Activated T-cell treated with anti-CD3 and anti-CD28 coated beads, Interleukin-2, amount 50 U/mL, for 72 hours (primary cell): ENCODE measurements around the gene SOBP. TPM values are rescaled to one million over a fixed set of nuclear protein-coding genes. Genes with fewer than 3 reads are reported as not detected.

Source experiments
- ATAC-seq, 2 donors: fragments of 150-1000 bp; cut with Tn5 transposase; replicated peaks in 1 of 2; 2 replicates each; pipeline ENCODE4 v1.10.0; 2021; ENCODE audit warnings: moderate library complexity in 2 of 2, mild to moderate bottlenecking in 1 of 2
- DNase-seq, 2 donors: peaks; one replicate each; pipeline ENCODE4 v3.0.0; 2021 to 2022; ENCODE audit warnings: mixed read lengths in 1 of 2
- H3K27ac Mint-ChIP-seq: one replicate; pipeline ENCODE4 v1.8.0; 2022; ENCODE audit warnings: mild to moderate bottlenecking, moderate library complexity, mixed read lengths
- H3K27me3 Mint-ChIP-seq: one replicate; pipeline ENCODE4 v1.8.0; 2022; ENCODE audit warnings: low read depth, mixed read lengths
- H3K36me3 Mint-ChIP-seq, 2 donors: one replicate each; pipeline ENCODE4 v1.8.0; 2022; ENCODE audit warnings: mixed read lengths in 2 of 2, mild to moderate bottlenecking in 1 of 2; ENCODE audit not compliant: insufficient read depth in 2 of 2
- H3K4me1 Mint-ChIP-seq: one replicate; pipeline ENCODE4 v1.8.0; 2022; ENCODE audit warnings: low read depth, mixed read lengths
- H3K4me3 Mint-ChIP-seq, 2 donors: one replicate each; pipeline ENCODE4 v1.8.0; 2022; ENCODE audit warnings: mild to moderate bottlenecking in 2 of 2, mixed read lengths in 2 of 2, moderate library complexity in 2 of 2
- H3K9me3 Mint-ChIP-seq, 2 donors: one replicate each; pipeline ENCODE4 v1.8.0; 2022; ENCODE audit warnings: mixed read lengths in 2 of 2
- total RNA-seq, 2 donors: library from RNA; stranded (reverse); gene quantifications; one replicate each; pipeline ENCODE4 v1.2.3, GENCODE V29; 2022

The SOBP gene
- total RNA-seq, 2 donors from 2014 or later: 0.44 to 0.91 TPM

DNA sequence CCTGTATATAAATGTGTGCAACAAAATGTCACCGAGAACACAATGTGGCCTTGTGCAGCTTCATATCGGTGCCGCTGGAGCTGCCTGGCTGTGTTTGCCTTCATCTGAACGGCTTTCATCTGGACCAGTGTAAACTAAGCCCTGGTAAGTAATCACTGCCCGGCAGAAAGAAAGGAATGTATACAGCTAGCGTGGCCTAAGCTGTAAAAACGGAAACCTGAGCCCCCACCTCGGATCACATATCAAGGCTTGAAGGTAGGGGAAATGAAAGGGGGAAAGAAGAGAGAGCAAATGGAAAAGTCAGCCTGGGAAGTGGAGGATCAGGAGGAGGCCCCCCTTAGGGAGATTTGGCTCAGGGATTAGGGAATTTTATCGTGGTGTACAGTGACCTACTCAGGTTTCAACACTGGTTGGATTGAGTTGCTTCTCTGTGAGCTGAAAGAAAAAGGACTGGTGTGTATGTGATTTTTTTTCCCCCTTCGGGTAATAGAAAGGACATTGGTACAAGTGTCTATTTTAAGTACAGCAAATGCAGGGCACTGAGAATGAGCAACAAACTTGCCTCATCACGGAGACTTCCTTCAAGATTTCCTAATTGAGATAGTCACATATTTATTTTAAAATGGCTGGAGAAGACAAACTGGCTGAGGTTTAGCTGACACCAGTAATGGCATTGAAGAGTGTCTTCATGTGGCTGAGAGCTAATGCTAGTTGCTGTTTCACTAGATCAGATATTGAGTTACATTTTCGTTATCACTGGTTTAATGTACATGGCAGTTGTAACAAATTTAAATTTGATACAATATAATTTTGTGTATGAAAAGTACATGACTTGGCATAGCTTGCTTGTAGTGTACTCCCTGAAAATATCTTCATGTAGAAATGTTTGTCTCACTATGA, 3.5 kb downstream of the SOBP start:
- H3K36me3 Mint-ChIP-seq: peaks cover 4 to 5% of the 10 kb centered on the region in 2 donors
- no peak for ATAC-seq
- peaks cover 23% of the 10 kb centered on the region for H3K27me3 Mint-ChIP-seq
- H3K4me1 Mint-ChIP-seq: peaks cover 20% of the 10 kb centered on the region
- H3K27ac Mint-ChIP-seq: no peak overlapping the region
- H3K9me3 Mint-ChIP-seq: no peaks in the 10 kb centered on the region
- no peak for DNase-seq
- H3K4me3 Mint-ChIP-seq: no peak overlapping the region

DNA sequence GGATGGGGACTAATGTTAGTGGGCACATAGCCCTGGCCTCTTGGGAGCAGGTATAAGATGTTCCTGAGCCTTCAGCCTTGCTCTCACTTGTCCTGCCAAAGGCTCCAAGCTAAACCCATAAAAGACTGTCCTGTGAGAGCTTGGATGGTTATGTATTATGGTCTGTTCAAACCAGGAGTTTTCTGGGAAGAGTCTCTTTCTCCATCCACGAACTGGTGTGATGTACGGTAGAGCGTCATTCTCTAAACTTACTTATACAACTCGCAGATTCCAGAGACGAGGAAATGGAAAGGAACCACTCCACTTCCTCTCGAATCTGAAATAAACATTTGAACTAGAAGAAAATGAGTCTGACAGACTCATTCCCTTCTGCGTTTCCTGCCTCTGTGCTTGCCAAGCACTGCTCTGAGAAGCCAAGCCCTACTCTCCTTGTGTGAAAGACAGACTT, 5.3 kb downstream of the SOBP start:
- Mint-ChIP-seq H3K9me3 (no peaks in the 10 kb centered on the region), H3K4me3 (no peak overlapping the region), H3K4me1 (peaks cover 12% of the 10 kb centered on the region), H3K27ac (no peak overlapping the region), H3K36me3 (peaks cover 0 to 1% of the 10 kb centered on the region in 2 donors), H3K27me3 (peaks cover 23% of the 10 kb centered on the region)
- DNase-seq (no peak), ATAC-seq (no peak)

DNA sequence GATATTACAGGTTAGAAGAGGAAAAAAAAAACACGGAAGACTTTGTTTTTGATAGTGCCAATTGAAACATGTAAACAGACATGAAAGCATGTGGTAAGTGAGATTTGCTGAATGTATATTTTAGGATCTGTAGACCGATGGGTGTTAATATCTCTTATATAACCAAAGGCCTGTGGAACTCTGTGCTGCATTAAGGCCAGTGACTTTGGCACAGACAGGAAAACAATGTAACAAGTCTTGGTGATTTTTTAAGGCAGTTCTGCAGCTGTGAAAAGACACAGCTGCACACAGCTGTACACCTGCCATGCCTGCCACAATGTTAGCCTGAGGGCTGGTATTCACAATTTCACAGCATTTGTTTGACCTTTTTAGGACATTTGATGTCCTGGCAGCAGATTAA, 6.1 kb downstream of the SOBP start:
- Mint-ChIP-seq H3K36me3 (no peaks in the 10 kb centered on the region), H3K27ac (no peak overlapping the region), H3K4me1 (peaks cover 12% of the 10 kb centered on the region), H3K9me3 (no peaks in the 10 kb centered on the region), H3K4me3 (no peak overlapping the region), H3K27me3 (peaks cover 26% of the 10 kb centered on the region)
- DNase-seq: no peak
- no peak for ATAC-seq

DNA sequence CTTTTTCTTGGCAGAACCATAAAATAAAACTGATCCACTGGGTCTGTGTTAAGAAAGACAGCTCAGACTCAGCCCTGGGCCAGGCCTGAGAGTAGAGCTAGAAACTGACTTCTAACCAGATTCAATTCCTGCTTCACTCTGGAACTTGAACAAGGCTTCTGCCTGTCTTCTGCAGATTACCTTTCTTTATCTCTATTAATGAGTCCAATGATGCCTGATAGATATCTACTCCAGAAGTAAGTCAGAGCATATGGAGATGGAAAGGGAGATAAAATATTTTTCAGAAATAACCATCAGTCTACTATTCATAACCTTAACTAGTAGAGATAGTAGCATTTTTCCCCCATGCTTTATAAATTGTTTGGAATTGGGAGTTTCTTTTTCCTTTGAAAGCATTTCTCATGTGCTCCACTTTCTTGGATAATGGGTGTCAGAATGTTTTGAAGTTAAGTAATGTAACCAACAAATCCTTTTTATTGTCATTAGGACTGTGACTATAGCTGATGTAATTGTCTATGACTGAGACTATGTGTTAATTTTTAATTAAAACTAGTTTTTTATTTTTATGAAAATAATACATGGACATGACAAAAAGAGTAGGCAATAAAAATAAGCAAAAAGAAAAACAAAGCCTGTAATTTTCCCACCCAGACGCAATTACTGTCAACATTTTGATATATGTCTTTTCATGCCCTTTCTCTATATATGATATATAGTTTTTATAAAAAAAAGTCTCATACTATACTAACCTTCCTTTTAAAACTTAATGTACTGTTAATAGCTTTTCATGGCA, 7.2 kb downstream of the SOBP start:
- ATAC-seq: no peak
- Mint-ChIP-seq H3K27me3 (peaks cover 28% of the 10 kb centered on the region), H3K4me3 (no peak overlapping the region)

DNA sequence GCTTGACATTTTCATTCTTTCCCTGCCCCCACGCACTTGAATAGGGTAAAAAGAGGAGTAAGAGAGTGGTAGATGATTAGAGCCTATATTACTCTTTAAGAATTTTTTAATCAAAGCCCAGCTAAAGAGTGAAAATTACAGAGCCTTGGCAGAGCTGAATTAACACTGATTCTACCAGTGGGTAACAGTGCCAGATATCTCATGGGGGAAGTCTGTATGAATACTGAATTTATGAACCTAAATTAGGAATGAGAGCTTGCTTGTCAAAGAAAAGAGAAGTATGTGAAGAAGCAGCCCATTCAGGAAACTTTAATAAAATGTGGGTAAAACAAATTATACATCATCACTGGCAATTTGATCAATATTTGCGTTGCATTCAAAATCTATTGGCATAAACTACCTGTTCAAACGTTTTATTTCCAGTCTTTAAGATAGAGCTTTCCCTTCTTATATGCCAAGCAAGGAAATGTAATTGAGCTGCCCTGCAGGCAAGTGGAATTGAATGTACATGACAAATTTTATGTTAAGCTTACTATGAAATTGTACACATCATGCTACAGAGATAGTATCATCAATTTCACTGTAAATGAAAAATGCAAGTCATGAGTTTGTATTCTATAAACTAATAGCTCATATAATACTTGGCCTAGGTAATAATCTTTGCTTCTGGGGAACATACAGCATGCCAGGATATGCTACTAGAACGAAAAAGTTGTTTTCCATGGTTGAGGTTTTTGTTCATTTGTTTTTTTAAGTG, 14.5 kb downstream of the SOBP start:
- Mint-ChIP-seq H3K9me3 (no peaks in the 10 kb centered on the region), H3K4me3 (no peak overlapping the region), H3K27ac (no peak overlapping the region), H3K27me3 (peaks cover 19% of the 10 kb centered on the region), H3K4me1 (no peaks in the 10 kb centered on the region), H3K36me3 (no peaks in the 10 kb centered on the region)
- DNase-seq: no peak
- no peak for ATAC-seq

More for the DNA sequence above, 7.2 kb downstream of the SOBP start:
- H3K27ac Mint-ChIP-seq: no peak overlapping the region
- no peaks in the 10 kb centered on the region for H3K36me3 Mint-ChIP-seq
- H3K9me3 Mint-ChIP-seq: no peaks in the 10 kb centered on the region
- peaks cover 6% of the 10 kb centered on the region for H3K4me1 Mint-ChIP-seq
- DNase-seq: no peak

DNA sequence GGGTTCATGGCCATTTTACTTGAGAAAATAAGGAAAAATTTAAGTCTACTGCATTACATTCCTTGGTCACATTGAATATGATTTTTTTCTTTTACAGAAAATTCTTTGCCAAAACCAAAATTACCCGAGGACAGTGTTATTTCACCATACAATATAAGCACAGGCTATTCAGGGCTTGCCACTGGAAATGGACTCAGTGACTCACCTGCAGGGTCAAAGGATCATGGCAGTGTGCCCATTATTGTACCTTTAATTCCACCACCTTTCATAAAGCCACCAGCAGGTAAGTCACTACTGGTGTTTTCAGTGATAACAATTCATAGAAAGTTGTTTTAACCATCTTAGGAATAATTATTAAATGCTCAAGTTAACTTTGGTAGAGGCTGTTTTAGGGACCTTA, 16.2 kb downstream of the SOBP start:
- Mint-ChIP-seq H3K27me3 (peaks cover 15% of the 10 kb centered on the region), H3K4me3 (no peak overlapping the region), H3K36me3 (no peaks in the 10 kb centered on the region), H3K27ac (no peak overlapping the region), H3K9me3 (no peaks in the 10 kb centered on the region), H3K4me1 (no peaks in the 10 kb centered on the region)
- no peak for ATAC-seq
- DNase-seq: no peak

DNA sequence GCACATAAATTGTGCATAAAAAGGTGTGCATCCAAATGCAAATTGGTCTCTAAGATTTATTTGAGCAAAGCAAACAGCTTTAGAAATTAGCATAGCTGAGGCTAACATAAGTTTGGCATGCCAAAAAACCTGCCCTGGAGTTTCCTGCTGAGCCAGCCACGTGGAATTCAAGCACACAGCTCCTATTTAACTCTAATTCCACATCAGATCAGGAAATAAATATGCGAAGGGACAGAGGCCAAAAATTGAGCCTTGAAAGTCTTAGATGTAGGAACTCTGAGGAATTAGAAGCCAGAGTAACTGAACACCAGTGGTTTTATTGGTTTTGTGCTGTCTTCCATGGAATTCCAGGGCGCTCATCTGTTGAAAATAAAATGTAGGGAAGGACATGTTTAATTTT, 19.6 kb downstream of the SOBP start:
- H3K27ac Mint-ChIP-seq: no peak overlapping the region
- DNase-seq: no peak
- H3K9me3 Mint-ChIP-seq: peaks cover 0 to 2% of the 10 kb centered on the region in 2 donors
- H3K4me3 Mint-ChIP-seq: no peak overlapping the region
- peaks cover 4% of the 10 kb centered on the region for H3K27me3 Mint-ChIP-seq
- no peaks in the 10 kb centered on the region for H3K4me1 Mint-ChIP-seq
- peaks cover 0 to 2% of the 10 kb centered on the region in 2 donors for H3K36me3 Mint-ChIP-seq
- no peak for ATAC-seq

DNA sequence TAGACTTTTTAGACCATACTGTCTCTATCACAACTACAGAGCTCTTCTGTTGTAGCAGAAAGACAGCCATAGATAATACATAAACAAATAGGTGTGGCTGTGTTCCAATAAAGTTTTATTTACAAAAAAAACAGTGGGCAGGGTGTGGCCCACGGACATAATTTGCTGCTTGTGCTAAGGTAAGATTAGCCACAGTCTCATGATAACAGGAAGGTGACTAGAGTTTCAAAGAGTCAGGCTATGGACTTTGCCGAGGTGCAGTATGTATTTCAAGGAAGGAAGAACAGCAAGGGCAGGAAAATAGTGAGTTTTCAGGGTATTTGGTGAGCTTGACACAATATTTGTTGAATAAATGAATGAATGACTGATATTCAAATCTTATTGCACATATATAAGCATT, 20.2 kb downstream of the SOBP start:
- Mint-ChIP-seq H3K9me3 (peaks cover 4% of the 10 kb centered on the region in 2 donors), H3K4me1 (no peaks in the 10 kb centered on the region), H3K27me3 (no peaks in the 10 kb centered on the region), H3K4me3 (no peak overlapping the region), H3K27ac (no peak overlapping the region), H3K36me3 (peaks cover 2 to 3% of the 10 kb centered on the region in 2 donors)
- no peak for DNase-seq
- no peak for ATAC-seq

DNA sequence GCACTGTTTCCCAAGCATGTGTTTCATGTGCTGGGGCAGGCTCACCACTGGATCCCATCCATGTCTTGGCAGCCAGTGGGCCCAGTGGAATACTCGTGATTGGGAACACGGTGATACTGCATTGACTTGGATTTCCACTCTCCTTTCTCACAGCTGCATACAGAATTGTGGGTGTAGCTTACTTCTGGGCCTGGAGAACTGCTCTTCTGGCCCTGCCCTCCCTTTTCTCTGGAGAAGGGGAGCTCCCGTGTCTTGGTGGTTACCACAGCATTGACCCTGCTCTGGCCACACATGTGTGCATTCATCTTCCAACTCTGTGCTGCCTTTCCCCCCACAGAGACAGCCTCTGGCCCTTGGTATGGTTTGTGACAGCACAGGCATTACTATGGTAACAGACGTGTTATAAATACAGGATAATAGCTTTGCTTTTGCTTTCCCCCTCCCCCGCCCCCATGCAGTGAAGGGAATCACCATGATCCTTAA, 21.6 kb downstream of the SOBP start:
- no peak for ATAC-seq
- Mint-ChIP-seq H3K27me3 (no peaks in the 10 kb centered on the region), H3K9me3 (peaks cover 4 to 6% of the 10 kb centered on the region in 2 donors), H3K4me3 (no peak overlapping the region), H3K4me1 (no peaks in the 10 kb centered on the region), H3K36me3 (peaks cover 2 to 10% of the 10 kb centered on the region in 2 donors), H3K27ac (no peak overlapping the region)
- no peak for DNase-seq

DNA sequence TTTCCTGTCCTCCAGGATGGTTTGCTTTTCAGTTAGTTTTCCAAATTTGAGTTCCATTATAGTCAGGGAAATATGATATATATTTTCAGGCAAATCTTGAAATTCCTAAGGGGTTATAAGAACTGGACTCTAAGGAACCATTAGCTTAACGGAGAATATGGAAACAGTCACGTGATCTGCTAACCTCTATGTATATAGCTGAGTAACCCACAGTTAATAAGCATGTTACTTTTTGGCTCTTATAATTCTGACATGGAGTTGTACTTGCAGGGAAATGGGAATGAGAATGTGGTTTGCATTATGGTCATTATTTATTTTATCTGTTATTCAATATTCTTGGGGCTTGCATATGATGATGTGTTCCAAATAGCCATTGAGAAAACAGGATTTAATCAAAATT, 23.3 kb downstream of the SOBP start:
- Mint-ChIP-seq H3K9me3 (peaks cover 6 to 8% of the 10 kb centered on the region in 2 donors), H3K27ac (no peak overlapping the region), H3K4me1 (no peaks in the 10 kb centered on the region), H3K27me3 (no peaks in the 10 kb centered on the region), H3K36me3 (peaks cover 4 to 10% of the 10 kb centered on the region in 2 donors), H3K4me3 (no peak overlapping the region)
- no peak for DNase-seq
- ATAC-seq: no peak

DNA sequence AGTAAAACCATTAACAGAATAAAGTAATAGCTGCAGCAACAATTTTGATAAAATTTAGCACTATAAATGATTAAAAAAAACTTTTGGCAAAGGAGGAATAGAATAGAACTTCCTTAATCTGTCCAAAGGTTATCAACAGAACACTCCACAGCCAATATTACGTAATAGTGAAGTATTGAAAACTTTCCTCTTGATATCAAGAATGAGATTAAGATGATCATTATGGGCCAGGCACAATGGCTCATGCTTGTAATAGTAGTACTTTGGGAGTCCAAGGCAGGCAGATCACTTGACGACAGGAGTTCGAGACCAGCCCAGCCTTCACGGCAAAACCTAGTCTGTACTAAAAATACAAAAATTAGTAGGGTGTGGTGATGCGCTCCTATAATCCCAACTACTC, 26.0 kb downstream of the SOBP start:
- no peak overlapping the region for H3K27ac Mint-ChIP-seq
- no peak for DNase-seq
- peaks cover 6 to 8% of the 10 kb centered on the region in 2 donors for H3K9me3 Mint-ChIP-seq
- peaks cover 4 to 10% of the 10 kb centered on the region in 2 donors for H3K36me3 Mint-ChIP-seq
- H3K4me3 Mint-ChIP-seq: no peak overlapping the region
- no peaks in the 10 kb centered on the region for H3K4me1 Mint-ChIP-seq
- H3K27me3 Mint-ChIP-seq: no peaks in the 10 kb centered on the region
- ATAC-seq: no peak

DNA sequence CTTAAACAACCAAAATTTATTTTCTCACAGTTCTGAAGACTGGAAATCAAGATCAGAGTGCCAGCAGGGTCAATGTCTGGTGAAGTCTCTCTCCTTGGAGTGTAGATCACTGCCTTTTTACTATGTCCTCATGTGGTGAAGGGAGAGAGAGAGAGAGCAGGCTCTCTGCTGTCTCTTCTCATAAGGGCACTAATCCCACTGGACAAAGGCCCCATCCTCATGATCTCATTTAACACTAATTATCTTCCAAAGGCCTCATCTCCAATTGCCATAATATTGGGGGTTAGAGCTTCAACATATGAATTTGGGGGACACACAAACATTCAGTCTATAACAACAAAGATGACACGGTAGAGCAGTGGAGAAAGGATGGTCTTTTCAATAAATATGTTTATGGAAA, 27.4 kb downstream of the SOBP start:
- DNase-seq (no peak), ATAC-seq (no peak)
- H3K4me3 Mint-ChIP-seq: no peak overlapping the region
- H3K36me3 Mint-ChIP-seq: peaks cover 4 to 10% of the 10 kb centered on the region in 2 donors
- no peaks in the 10 kb centered on the region for H3K27me3 Mint-ChIP-seq
- H3K9me3 Mint-ChIP-seq: peaks cover 6 to 8% of the 10 kb centered on the region in 2 donors
- H3K27ac Mint-ChIP-seq: no peak overlapping the region
- H3K4me1 Mint-ChIP-seq: no peaks in the 10 kb centered on the region
